ENCODE results near the gene RANGAP1. TPM values are rescaled to one million over a fixed set of nuclear protein-coding genes. Genes with fewer than 3 reads are reported as not detected.
A peak's percentile ranks its signal among the peaks of the same experiment; 100 is the strongest.

Gene RANGAP1
- total and polyA plus RNA-seq, 2 of the 13 experiments (the other 11 are each of a cell fraction or from before 2014, with no cell fraction given): 51.8 to 83.9 TPM

GRCh38 chr22:41204992-41205900, 80.7 kb downstream of the RANGAP1 start, which contains the start of gene L3MBTL2 (continued):
- TF ChIP-seq PBX2 (CRISPR knock-in tag; IDR thresholded peaks at IDR 0.05) (no peak), ZNF562 (CRISPR knock-in tag; IDR thresholded peaks at IDR 0.05; ENCODE audit: borderline replicate concordance) (no peak), PAF1 (CRISPR knock-in tag; IDR thresholded peaks at IDR 0.05) (no peak), FLYWCH1 (CRISPR knock-in tag; IDR thresholded peaks at IDR 0.05) (no peak), HNF1B (CRISPR knock-in tag; IDR thresholded peaks at IDR 0.05) (peak; percentile 92), KAT7 (CRISPR knock-in tag; IDR thresholded peaks at IDR 0.05; ENCODE audit: borderline replicate concordance) (no peak), TBL1XR1 (IDR thresholded peaks at IDR 0.05; ENCODE audit: borderline replicate concordance, low read length, partially characterized antibody) (no peak), MXI1 (IDR thresholded peaks at IDR 0.05; ENCODE audit: borderline replicate concordance, low read depth, low read length) (peak; percentile 94; the same call in 2 of the 3 replicates), ELF1 (CRISPR knock-in tag; IDR thresholded peaks at IDR 0.05) (peak; percentile 90), GATAD1 (CRISPR knock-in tag; IDR thresholded peaks at IDR 0.05) (peak; percentile 94)
